Caco-2 (cell line): Measurements from ENCODE around the gene LIPC. TPM values are rescaled to one million over a fixed set of nuclear protein-coding genes. Genes with fewer than 3 reads are reported as not detected.

Source experiments
- BruUV-seq: library from RNA; stranded (reverse); fragments of 400-500 nt; replicated peaks from 2 replicates; lab custom pipeline; 2021; lab: Mats Ljungman, UMichigan
- CTCF ChIA-PET: fragments of 300-600 bp; sonication (Branson Sonifier 250); formaldehyde crosslinking; loops from one replicate; lab custom pipeline; 2022; ENCODE audit warnings: antibody characterized with exemption; lab: Charles Lee
- POLR2A ChIA-PET: fragments of 300-600 bp; sonication (Branson Sonifier 250); formaldehyde crosslinking; loops from one replicate; lab custom pipeline; 2022; ENCODE audit warnings: antibody characterized with exemption; lab: Charles Lee
- DNase-seq, 2 experiments: peaks; one replicate each; pipeline versions ENCODE4 v3.0.0 to v3.0.0-alpha.2; 2020 to 2022
- H3K27me3 ChIP-seq: replicated peaks from 2 replicates; pipeline ENCODE4 v1.6.0; 2011; ENCODE audit warnings: low read length; ENCODE audit not compliant: control insufficient read depth, insufficient read depth
- H3K36me3 ChIP-seq: 2 replicates; pipeline ENCODE4 v1.5.1; 2011; ENCODE audit warnings: low read length; ENCODE audit not compliant: control insufficient read depth, insufficient read depth
- H3K4me1 ChIP-seq: fragments of 250-450 bp; sonication (Bioruptor Pico); 2 replicates; pipeline ENCODE4 v1.5.1; 2020; ENCODE audit warnings: mild to moderate bottlenecking
- H3K4me3 ChIP-seq: 2 replicates; pipeline ENCODE4 v1.5.1; 2011; ENCODE audit warnings: low read depth, mild to moderate bottlenecking, control low read depth, low read length
- H3K9me3 ChIP-seq: fragments of 250-450 bp; sonication (Bioruptor Pico); 2 replicates; pipeline ENCODE4 v1.5.1; 2020; ENCODE audit warnings: mild to moderate bottlenecking, moderate library complexity
- H3K27ac Mint-ChIP-seq: one replicate; pipeline ENCODE4 v1.8.0; 2022; ENCODE audit warnings: mixed read lengths; ENCODE audit not compliant: unreplicated experiment
- H3K27me3 Mint-ChIP-seq: one replicate; pipeline ENCODE4 v1.8.0; 2022; ENCODE audit warnings: mixed read lengths; ENCODE audit not compliant: insufficient read depth, unreplicated experiment
- H3K36me3 Mint-ChIP-seq: one replicate; pipeline ENCODE4 v1.8.0; 2022; ENCODE audit warnings: mild to moderate bottlenecking, mixed read lengths; ENCODE audit not compliant: insufficient read depth, unreplicated experiment
- H3K4me1 Mint-ChIP-seq: one replicate; pipeline ENCODE4 v1.8.0; 2022; ENCODE audit warnings: low read depth, mixed read lengths; ENCODE audit not compliant: unreplicated experiment
- H3K4me3 Mint-ChIP-seq: one replicate; pipeline ENCODE4 v1.8.0; 2022; ENCODE audit warnings: mild to moderate bottlenecking, moderate library complexity, mixed read lengths; ENCODE audit not compliant: unreplicated experiment
- H3K9me3 Mint-ChIP-seq: one replicate; pipeline ENCODE4 v1.8.0; 2022; ENCODE audit warnings: mixed read lengths; ENCODE audit not compliant: unreplicated experiment
- intact Hi-C: fragments of 100-400 bp; cut with micrococcal nuclease; formaldehyde crosslinking; loops from one replicate; pipeline ENCODE4 v1.10.0; 2022; ENCODE audit not compliant: unreplicated experiment
- total RNA-seq: library from RNA; stranded (reverse); gene quantifications from 2 replicates; pipeline ENCODE4 v1.2.3, GENCODE V29; 2022
- TF ChIP-seq, protein P1 (sequence below), 2 experiments: fragments of 200-600 bp in 1 of 2; IDR thresholded peaks; 1 replicate in 1 of 2; 2 replicates in 1 of 2; pipeline versions ENCODE4 v1.5.1 to v1.8.0; 2011 to 2022; ENCODE audit warnings: antibody characterized with exemption in 1 of 2, control low read depth in 1 of 2, inconsistent platforms in 1 of 2, low read depth in 1 of 2, low read length in 1 of 2, mild to moderate bottlenecking in 1 of 2, moderate library complexity in 1 of 2; ENCODE audit not compliant: insufficient read depth in 1 of 2, severe bottlenecking in 1 of 2, unreplicated experiment in 1 of 2

Gene LIPC
- total RNA-seq, 1 experiment from 2014 or later: 17.6 TPM

- no peaks in the 10 kb centered on the region for H3K9me3 Mint-ChIP-seq
- peaks cover 22% of the 10 kb centered on the region for H3K4me1 Mint-ChIP-seq
- Histone ChIP-seq H3K36me3 (no peaks in the 10 kb centered on the region), H3K27me3 (no peaks in the 10 kb centered on the region), H3K4me1 (peaks cover 10% of the 10 kb centered on the region), H3K4me3 (no peak overlapping the region), H3K9me3 (no peaks in the 10 kb centered on the region)
- no TSS peak for BruUV-seq
- ChIA-PET CTCF (no interaction called here), POLR2A (no interaction called here)
- no peak overlapping the region for H3K27ac Mint-ChIP-seq
- no peaks in the 10 kb centered on the region for H3K36me3 Mint-ChIP-seq
- intact Hi-C loops: no loop called here
- TF ChIP-seq, protein P1, sequence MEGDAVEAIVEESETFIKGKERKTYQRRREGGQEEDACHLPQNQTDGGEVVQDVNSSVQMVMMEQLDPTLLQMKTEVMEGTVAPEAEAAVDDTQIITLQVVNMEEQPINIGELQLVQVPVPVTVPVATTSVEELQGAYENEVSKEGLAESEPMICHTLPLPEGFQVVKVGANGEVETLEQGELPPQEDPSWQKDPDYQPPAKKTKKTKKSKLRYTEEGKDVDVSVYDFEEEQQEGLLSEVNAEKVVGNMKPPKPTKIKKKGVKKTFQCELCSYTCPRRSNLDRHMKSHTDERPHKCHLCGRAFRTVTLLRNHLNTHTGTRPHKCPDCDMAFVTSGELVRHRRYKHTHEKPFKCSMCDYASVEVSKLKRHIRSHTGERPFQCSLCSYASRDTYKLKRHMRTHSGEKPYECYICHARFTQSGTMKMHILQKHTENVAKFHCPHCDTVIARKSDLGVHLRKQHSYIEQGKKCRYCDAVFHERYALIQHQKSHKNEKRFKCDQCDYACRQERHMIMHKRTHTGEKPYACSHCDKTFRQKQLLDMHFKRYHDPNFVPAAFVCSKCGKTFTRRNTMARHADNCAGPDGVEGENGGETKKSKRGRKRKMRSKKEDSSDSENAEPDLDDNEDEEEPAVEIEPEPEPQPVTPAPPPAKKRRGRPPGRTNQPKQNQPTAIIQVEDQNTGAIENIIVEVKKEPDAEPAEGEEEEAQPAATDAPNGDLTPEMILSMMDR (IDR thresholded peaks at IDR 0.05; ENCODE audit: insufficient read depth in 1 of 2, low read depth in 1 of 2, low read length in 1 of 2, severe bottlenecking in 1 of 2, unreplicated experiment in 1 of 2): no peak
- no peak for DNase-seq
- no peak overlapping the region for H3K4me3 Mint-ChIP-seq
- no peaks in the 10 kb centered on the region for H3K27me3 Mint-ChIP-seq
Observed at GRCh38 chr15:58401991-58402649, 29.7 kb upstream of the LIPC start.

- Mint-ChIP-seq H3K4me3 (no peak overlapping the region), H3K9me3 (no peaks in the 10 kb centered on the region), H3K4me1 (peaks cover 22% of the 10 kb centered on the region), H3K27me3 (no peaks in the 10 kb centered on the region), H3K27ac (no peak overlapping the region), H3K36me3 (no peaks in the 10 kb centered on the region)
- DNase-seq: no peak
- Histone ChIP-seq H3K36me3 (no peaks in the 10 kb centered on the region), H3K4me1 (peaks cover 4% of the 10 kb centered on the region; the same call in 1 of the 2 replicates), H3K9me3 (no peaks in the 10 kb centered on the region), H3K27me3 (no peaks in the 10 kb centered on the region), H3K4me3 (no peak overlapping the region)
- TF ChIP-seq, protein P1 (IDR thresholded peaks at IDR 0.05; ENCODE audit: insufficient read depth in 1 of 2, low read depth in 1 of 2, low read length in 1 of 2, severe bottlenecking in 1 of 2, unreplicated experiment in 1 of 2): no peak
- ChIA-PET CTCF (no interaction called here), POLR2A (no interaction called here)
- no TSS peak for BruUV-seq
- intact Hi-C loops: no loop called here
Observed at GRCh38 chr15:58403581-58403980, 28.2 kb upstream of the LIPC start.

GRCh38 chr15:58404020-58404419 lies 27.8 kb upstream of the LIPC start:
- Mint-ChIP-seq H3K9me3 (no peaks in the 10 kb centered on the region), H3K4me1 (peaks cover 22% of the 10 kb centered on the region), H3K4me3 (no peak overlapping the region), H3K27ac (no peak overlapping the region), H3K36me3 (no peaks in the 10 kb centered on the region), H3K27me3 (no peaks in the 10 kb centered on the region)
- H3K4me1 ChIP-seq: peaks cover 4% of the 10 kb centered on the region; the same call in 1 of the 2 replicates
- CTCF ChIA-PET: no interaction called here
- H3K36me3 ChIP-seq: no peaks in the 10 kb centered on the region
- BruUV-seq: no TSS peak
- no peaks in the 10 kb centered on the region for H3K9me3 ChIP-seq
- intact Hi-C loops: no loop called here
- POLR2A ChIA-PET: no interaction called here
- no peak overlapping the region for H3K4me3 ChIP-seq
- TF ChIP-seq, protein P1 (IDR thresholded peaks at IDR 0.05; ENCODE audit: insufficient read depth in 1 of 2, low read depth in 1 of 2, low read length in 1 of 2, severe bottlenecking in 1 of 2, unreplicated experiment in 1 of 2): no peak
- no peaks in the 10 kb centered on the region for H3K27me3 ChIP-seq
- no peak for DNase-seq
